CD4-positive, alpha-beta T cell (primary cell): ENCODE measurements around the gene SDF2L1. TPM values are rescaled to one million over a fixed set of nuclear protein-coding genes. Genes with fewer than 3 reads are reported as not detected.

Source experiments
- ATAC-seq: fragments of 200-7000 bp; cut with Tn5 transposase; one replicate; pipeline ENCODE4 v1.10.0; 2022; ENCODE audit warnings: mild to moderate bottlenecking; ENCODE audit not compliant: poor library complexity
- CTCF ChIA-PET: fragments of 350-600 bp; sonication (Branson Sonifier 250); formaldehyde crosslinking; loops from one replicate; lab custom pipeline; 2021; ENCODE audit warnings: antibody characterized with exemption, inconsistent platforms; lab: Charles Lee
- POLR2A ChIA-PET: fragments of 350-600 bp; sonication (Branson Sonifier 250); formaldehyde crosslinking; loops from one replicate; lab custom pipeline; 2021; ENCODE audit warnings: antibody characterized with exemption, inconsistent platforms; lab: Charles Lee
- DNase-seq, 14 experiments: peaks; one replicate each; pipeline ENCODE4 v3.0.0-alpha.2; 2013 to 2020; ENCODE audit warnings: mixed read lengths in 2 of 14
- H3K27ac ChIP-seq, 2 donors: one replicate each; pipeline versions ENCODE4 v1.5.1 to v1.7.0; 2013; ENCODE audit warnings: low read length in 2 of 2, low read depth in 1 of 2, mild to moderate bottlenecking in 1 of 2
- H3K27me3 ChIP-seq, 2 experiments: 1 replicate in 1 of 2; 2 replicates in 1 of 2; pipeline versions ENCODE4 v1.6.1 to v1.7.0; 2013; ENCODE audit warnings: low read length in 2 of 2, control low read depth in 1 of 2, mild to moderate bottlenecking in 1 of 2, moderate library complexity in 1 of 2; ENCODE audit not compliant: insufficient read depth in 2 of 2, control insufficient read depth in 1 of 2
- H3K36me3 ChIP-seq: one replicate; pipeline ENCODE4 v1.6.1; 2013; ENCODE audit warnings: low read length, control low read depth; ENCODE audit not compliant: insufficient read depth
- H3K4me1 ChIP-seq: one replicate; pipeline ENCODE4 v1.6.1; 2013; ENCODE audit warnings: low read length, control low read depth; ENCODE audit not compliant: insufficient read depth
- H3K4me3 ChIP-seq: one replicate; pipeline ENCODE4 v1.5.1; 2013; ENCODE audit warnings: mild to moderate bottlenecking, low read length, moderate library complexity
- H3K9me3 ChIP-seq, 2 experiments: 1 replicate in 1 of 2; 2 replicates in 1 of 2; pipeline versions ENCODE4 v1.6.1 to v1.7.0; 2013; ENCODE audit warnings: low read length in 2 of 2, mild to moderate bottlenecking in 2 of 2, control low read depth in 1 of 2, moderate library complexity in 1 of 2; ENCODE audit not compliant: control insufficient read depth in 1 of 2, insufficient read depth in 1 of 2
- H3K27ac Mint-ChIP-seq: one replicate; pipeline ENCODE4 v1.8.0; 2020; ENCODE audit warnings: mixed read lengths
- H3K27me3 Mint-ChIP-seq: one replicate; pipeline ENCODE4 v1.8.0; 2021; ENCODE audit warnings: mixed read lengths
- H3K36me3 Mint-ChIP-seq: one replicate; pipeline ENCODE4 v1.8.0; 2021; ENCODE audit warnings: low read depth, mixed read lengths
- H3K4me1 Mint-ChIP-seq: one replicate; pipeline ENCODE4 v1.8.0; 2021; ENCODE audit warnings: low read depth, mixed read lengths
- H3K4me3 Mint-ChIP-seq: one replicate; pipeline ENCODE4 v1.8.0; 2020; ENCODE audit warnings: mild to moderate bottlenecking, mixed read lengths
- H3K9me3 Mint-ChIP-seq: one replicate; pipeline ENCODE4 v1.8.0; 2020; ENCODE audit warnings: mixed read lengths
- intact Hi-C, 2 experiments: fragments of 100-400 bp; cut with DNase I in 1 of 2; cut with micrococcal nuclease in 1 of 2; formaldehyde crosslinking; loops; one replicate each; pipeline versions ENCODE4 v1.15.1 to v1.9.0; 2023 to 2025; cut with DNase I, micrococcal nuclease
- total RNA-seq, 174 experiments: library from RNA in 2 of 174; stranded (reverse) in 2 of 174; gene quantifications; one replicate each; pipeline ENCODE4 v1.2.3 and lab custom pipeline; 2021 to 2026
- TF ChIP-seq, protein P1 (sequence below): fragments of 200-600 bp; IDR thresholded peaks from one replicate; pipeline ENCODE4 v1.8.0; 2022; ENCODE audit warnings: antibody characterized with exemption, mild to moderate bottlenecking

SDF2L1 gene
- total RNA-seq, 2 experiments from 2014 or later, result 20.0 to 21.2 TPM

DNA sequence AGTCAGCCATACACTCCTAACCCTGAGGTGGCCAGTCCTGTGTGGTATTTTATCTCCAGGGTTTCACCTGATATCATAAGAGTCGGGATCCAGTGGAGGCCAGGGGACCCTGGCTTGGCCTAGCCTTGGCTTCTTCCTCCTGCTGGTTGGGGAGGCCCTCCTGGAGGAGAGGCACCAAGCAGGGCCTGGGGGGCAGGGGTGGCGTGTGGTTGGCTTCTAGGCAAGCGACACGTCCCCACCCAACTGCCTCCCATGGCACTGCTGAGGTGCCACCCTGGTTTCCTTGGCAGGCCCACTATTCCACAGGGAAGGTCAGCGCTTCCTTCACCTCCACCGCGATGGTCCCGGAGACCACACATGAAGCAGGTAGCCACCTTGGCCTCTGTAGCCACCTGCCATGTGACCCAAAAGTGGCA, 44.1 kb downstream of the SDF2L1 start:
- no peak overlapping the region for H3K4me3 Mint-ChIP-seq
- Histone ChIP-seq H3K9me3 (no peaks in the 10 kb centered on the region), H3K4me3 (no peak overlapping the region), H3K27me3 (no peaks in the 10 kb centered on the region), H3K4me1 (no peaks in the 10 kb centered on the region), H3K27ac (no peak overlapping the region), H3K36me3 (peaks cover 86% of the 10 kb centered on the region)
- H3K27ac Mint-ChIP-seq, result no peak overlapping the region
- TF ChIP-seq, protein P1, sequence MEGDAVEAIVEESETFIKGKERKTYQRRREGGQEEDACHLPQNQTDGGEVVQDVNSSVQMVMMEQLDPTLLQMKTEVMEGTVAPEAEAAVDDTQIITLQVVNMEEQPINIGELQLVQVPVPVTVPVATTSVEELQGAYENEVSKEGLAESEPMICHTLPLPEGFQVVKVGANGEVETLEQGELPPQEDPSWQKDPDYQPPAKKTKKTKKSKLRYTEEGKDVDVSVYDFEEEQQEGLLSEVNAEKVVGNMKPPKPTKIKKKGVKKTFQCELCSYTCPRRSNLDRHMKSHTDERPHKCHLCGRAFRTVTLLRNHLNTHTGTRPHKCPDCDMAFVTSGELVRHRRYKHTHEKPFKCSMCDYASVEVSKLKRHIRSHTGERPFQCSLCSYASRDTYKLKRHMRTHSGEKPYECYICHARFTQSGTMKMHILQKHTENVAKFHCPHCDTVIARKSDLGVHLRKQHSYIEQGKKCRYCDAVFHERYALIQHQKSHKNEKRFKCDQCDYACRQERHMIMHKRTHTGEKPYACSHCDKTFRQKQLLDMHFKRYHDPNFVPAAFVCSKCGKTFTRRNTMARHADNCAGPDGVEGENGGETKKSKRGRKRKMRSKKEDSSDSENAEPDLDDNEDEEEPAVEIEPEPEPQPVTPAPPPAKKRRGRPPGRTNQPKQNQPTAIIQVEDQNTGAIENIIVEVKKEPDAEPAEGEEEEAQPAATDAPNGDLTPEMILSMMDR, result no peak
- no peaks in the 10 kb centered on the region for H3K27me3 Mint-ChIP-seq
- POLR2A ChIA-PET, result no interaction called here
- intact Hi-C loops, result no loop called here
- peaks cover 73% of the 10 kb centered on the region for H3K36me3 Mint-ChIP-seq
- no peak for DNase-seq
- no peaks in the 10 kb centered on the region for H3K4me1 Mint-ChIP-seq
- H3K9me3 Mint-ChIP-seq, result no peaks in the 10 kb centered on the region
- no peak for ATAC-seq
- CTCF ChIA-PET, result no interaction called here

DNA sequence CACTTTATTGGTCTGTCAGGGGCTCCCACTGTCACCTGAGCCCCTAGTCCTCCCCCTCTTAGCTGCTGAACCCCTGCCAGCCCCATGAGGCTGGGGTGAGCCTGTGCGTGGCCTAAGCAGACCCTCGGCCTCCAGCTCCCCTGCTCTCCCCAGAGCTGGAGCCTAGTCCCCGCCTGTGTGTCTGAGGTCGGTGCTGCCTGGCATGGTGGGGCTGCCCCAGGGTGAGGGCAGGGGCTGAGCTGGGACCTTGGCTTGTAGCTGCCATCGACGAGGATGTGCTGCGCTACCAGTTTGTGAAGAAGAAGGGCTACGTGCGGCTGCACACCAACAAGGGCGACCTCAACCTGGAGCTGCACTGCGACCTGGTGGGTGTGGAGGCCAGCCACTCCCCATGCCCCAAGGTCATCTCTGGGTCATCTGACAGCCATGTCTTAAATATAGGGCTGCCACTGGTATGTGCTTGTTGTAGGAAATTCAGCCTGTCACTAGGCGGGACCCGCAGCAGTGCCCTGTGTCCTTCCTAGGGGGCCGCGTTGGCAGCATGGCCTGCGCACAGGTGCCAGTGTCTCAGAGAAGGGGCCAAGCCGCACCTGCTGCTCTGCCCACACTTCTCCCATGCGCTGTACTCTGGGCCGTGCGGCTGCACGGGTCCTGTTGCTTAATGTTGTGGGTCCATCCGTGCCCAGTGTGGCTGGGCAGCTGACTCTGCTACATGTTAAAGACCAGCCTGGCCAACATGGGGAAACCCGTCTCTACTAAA, 44.7 kb downstream of the SDF2L1 start:
- Histone ChIP-seq H3K4me1 (no peaks in the 10 kb centered on the region), H3K4me3 (no peak overlapping the region), H3K27me3 (no peaks in the 10 kb centered on the region), H3K36me3 (peaks cover 83% of the 10 kb centered on the region), H3K27ac (no peak overlapping the region), H3K9me3 (no peaks in the 10 kb centered on the region)
- Mint-ChIP-seq H3K36me3 (peaks cover 73% of the 10 kb centered on the region), H3K4me1 (no peaks in the 10 kb centered on the region), H3K9me3 (no peaks in the 10 kb centered on the region), H3K27me3 (no peaks in the 10 kb centered on the region), H3K4me3 (no peak overlapping the region), H3K27ac (no peak overlapping the region)
- intact Hi-C loops, result no loop called here
- POLR2A ChIA-PET, result no interaction called here
- TF ChIP-seq, protein P1, result no peak
- ATAC-seq (no peak), DNase-seq (no peak)
- CTCF ChIA-PET, result no interaction called here

DNA sequence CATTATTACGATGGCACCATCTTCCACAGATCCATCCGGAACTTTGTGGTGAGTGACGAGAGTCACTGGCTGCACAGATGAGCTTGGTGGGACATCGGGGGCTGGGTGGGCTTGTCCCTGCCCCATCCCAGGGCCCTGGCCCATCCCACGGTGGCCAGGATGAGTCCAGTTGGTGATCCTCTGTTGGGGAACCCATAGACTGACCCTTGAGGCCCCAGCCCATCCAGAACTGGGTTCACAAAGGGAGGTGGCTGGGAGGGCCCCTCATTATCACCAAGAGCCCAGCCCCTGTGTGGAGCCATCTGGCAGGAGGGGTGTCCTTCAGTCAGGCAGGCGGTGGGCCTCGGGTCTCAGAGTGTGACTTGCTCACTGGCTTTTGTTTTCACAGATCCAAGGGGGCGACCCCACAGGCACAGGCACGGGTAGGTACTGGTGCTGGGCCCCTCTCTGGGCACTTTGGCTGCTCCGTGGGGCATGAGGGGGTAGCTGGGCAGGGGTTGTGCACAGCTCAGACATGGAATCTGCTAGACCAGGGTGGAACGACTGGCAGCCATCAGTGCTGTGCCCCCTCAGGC, 45.7 kb downstream of the SDF2L1 start:
- DNase-seq (no peak), ATAC-seq (no peak)
- peaks cover 65% of the 10 kb centered on the region for H3K36me3 Mint-ChIP-seq
- no peaks in the 10 kb centered on the region for H3K4me1 ChIP-seq
- no peak overlapping the region for H3K27ac Mint-ChIP-seq
- no peak overlapping the region for H3K4me3 Mint-ChIP-seq
- no peaks in the 10 kb centered on the region for H3K9me3 Mint-ChIP-seq
- H3K36me3 ChIP-seq, result peaks cover 75% of the 10 kb centered on the region
- TF ChIP-seq, protein P1, result no peak
- H3K9me3 ChIP-seq, result no peaks in the 10 kb centered on the region
- no peaks in the 10 kb centered on the region for H3K27me3 Mint-ChIP-seq
- H3K27ac ChIP-seq, result no peak overlapping the region
- ChIA-PET POLR2A (no interaction called here), CTCF (no interaction called here)
- no peaks in the 10 kb centered on the region for H3K27me3 ChIP-seq
- intact Hi-C loops, result no loop called here
- H3K4me1 Mint-ChIP-seq, result no peaks in the 10 kb centered on the region
- H3K4me3 ChIP-seq, result no peak overlapping the region
